Stimulated activated CD8-positive, alpha-beta memory T cell treated with anti-CD3 and anti-CD28 coated beads, Interleukin-7, amount 100 ng/mL, for 4 hours (primary cell): ENCODE measurements around the gene ZNF277.
"Not testable (repeated sequence)": the region's sequence is repeated elsewhere in the genome, so short reads cannot be mapped to it uniquely, and the experiment has no call there.

Source experiments
- DNase-seq, 2 donors: peaks; one replicate each; pipeline ENCODE4 v3.0.0-alpha.2; 2020; ENCODE audit warnings: low read depth in 2 of 2

ZNF277 gene

GRCh38 chr7:112292162-112292561, 85.7 kb downstream of the ZNF277 start:
- no peak for DNase-seq

- DNase-seq: no peak
Measured at GRCh38 chr7:112293416-112293815, 86.9 kb downstream of the ZNF277 start.

GRCh38 chr7:112296432-112296831, 89.9 kb downstream of the ZNF277 start:
- no peak for DNase-seq

GRCh38 chr7:112297681-112298080, 91.2 kb downstream of the ZNF277 start:
- no peak for DNase-seq

- DNase-seq: no peak
Measured at GRCh38 chr7:112298543-112299100, 92.1 kb downstream of the ZNF277 start.

GRCh38 chr7:112300072-112300471, 93.6 kb downstream of the ZNF277 start:
- no peak for DNase-seq

GRCh38 chr7:112300831-112301407, 94.4 kb downstream of the ZNF277 start:
- no peak for DNase-seq

GRCh38 chr7:112302566-112302965, 96.1 kb downstream of the ZNF277 start:
- DNase-seq: no peak

- no peak for DNase-seq
Measured at GRCh38 chr7:112306903-112307302, 100.4 kb downstream of the ZNF277 start.

GRCh38 chr7:112307506-112307905, 101.0 kb downstream of the ZNF277 start:
- no peak for DNase-seq

GRCh38 chr7:112308974-112309373, 102.5 kb downstream of the ZNF277 start:
- no peak for DNase-seq

GRCh38 chr7:112316803-112317202, 110.3 kb downstream of the ZNF277 start:
- not testable (repeated sequence) for DNase-seq

GRCh38 chr7:112322070-112322469, 115.6 kb downstream of the ZNF277 start:
- no peak for DNase-seq

- no peak for DNase-seq
Measured at GRCh38 chr7:112327566-112327965, 121.1 kb downstream of the ZNF277 start.

- no peak for DNase-seq
Measured at GRCh38 chr7:112331492-112331891, 125.0 kb downstream of the ZNF277 start.

GRCh38 chr7:112334366-112334765, 127.9 kb downstream of the ZNF277 start:
- DNase-seq: no peak

- no peak for DNase-seq
Measured at GRCh38 chr7:112336261-112336660, 129.8 kb downstream of the ZNF277 start.

- DNase-seq: no peak
Measured at GRCh38 chr7:112336936-112337576, 130.6 kb downstream of the ZNF277 start.

GRCh38 chr7:112337892-112338291, 131.4 kb downstream of the ZNF277 start:
- no peak for DNase-seq

- DNase-seq: no peak
Measured at GRCh38 chr7:112338786-112339185, 132.3 kb downstream of the ZNF277 start.

GRCh38 chr7:112341464-112341863, 135.0 kb downstream of the ZNF277 start:
- DNase-seq: no peak

- no peak for DNase-seq
Measured at GRCh38 chr7:112346381-112347060, 140.0 kb downstream of the ZNF277 start.

- DNase-seq: no peak
Measured at GRCh38 chr7:112347088-112347487, 140.6 kb downstream of the ZNF277 start.
